DND-41 (cell line): ENCODE data around the gene PRG3.

Experiments
- CTCF ChIP-seq: IDR thresholded peaks from 2 replicates; pipeline ENCODE4 v1.5.1; 2012; ENCODE audit warnings: borderline replicate concordance, low read length, moderate library complexity, mild to moderate bottlenecking; ENCODE audit not compliant: poor library complexity, severe bottlenecking; ENCODE audit errors: extremely low read depth
- EZH2 ChIP-seq: IDR thresholded peaks from 3 replicates; pipeline ENCODE4 v1.6.1; 2012; ENCODE audit warnings: borderline replicate concordance, low read depth, mild to moderate bottlenecking, moderate library complexity, low read length, inconsistent platforms; ENCODE audit not compliant: severe bottlenecking

- no peak for TF ChIP-seq CTCF
- no peak for TF ChIP-seq EZH2
Measured at GRCh38 chr11:57373146-57373545, 7.8 kb downstream of the PRG3 start.
